GM19397 (cell line): ENCODE data around the gene CPLX1.
"Not testable (repeated sequence)": the region's sequence is repeated elsewhere in the genome, so short reads cannot be mapped to it uniquely, and the experiment has no call there.

Experiments
- ATAC-seq: cut with Tn5 transposase; IDR thresholded peaks from one replicate; pipeline ENCODE4 v1.9.1; 2021; ENCODE audit warnings: mild to moderate bottlenecking, moderate library complexity; ENCODE audit not compliant: unreplicated experiment

CPLX1 gene

DNA sequence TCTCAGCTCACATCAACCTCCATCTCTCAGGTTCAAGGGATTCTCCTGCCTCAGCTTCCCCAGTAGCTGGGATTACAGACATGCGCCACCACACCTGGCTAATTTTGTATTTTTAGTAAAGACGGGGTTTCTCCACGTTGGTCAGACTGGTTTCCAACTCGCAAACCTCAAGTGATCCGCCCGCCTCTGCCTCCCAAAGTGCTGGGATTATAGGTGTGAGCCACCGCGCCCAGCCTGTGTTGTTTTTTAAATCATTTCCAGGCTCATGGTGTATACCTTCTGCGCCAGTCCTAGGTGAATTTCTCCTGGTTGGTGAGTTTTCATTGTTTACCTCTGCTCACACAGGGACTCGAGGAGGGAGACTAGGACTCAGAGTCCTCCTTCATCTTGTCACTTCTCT, 45.7 kb downstream of the CPLX1 start:
- not testable (repeated sequence) for ATAC-seq

DNA sequence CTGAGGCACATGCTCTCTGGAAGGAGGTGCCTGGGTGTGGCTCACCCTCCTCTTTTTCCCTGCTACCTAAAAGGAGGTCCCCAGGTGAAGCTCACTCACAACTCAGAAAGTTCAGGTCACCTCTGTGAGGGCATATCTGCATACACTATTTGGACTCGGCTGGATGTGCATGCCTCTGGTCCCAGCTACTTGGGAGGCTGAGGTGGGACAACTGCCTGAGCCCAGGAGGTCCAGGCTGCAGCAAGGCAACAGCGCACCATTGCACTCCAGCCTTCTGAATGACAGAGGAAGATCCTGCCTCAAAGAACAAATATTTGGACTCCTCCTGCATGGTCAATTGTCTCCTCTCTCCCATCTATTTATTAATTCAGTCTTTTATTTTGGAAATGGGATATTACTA, 46.4 kb downstream of the CPLX1 start:
- ATAC-seq, result no peak

- no peak for ATAC-seq
These were observed 48.2 kb downstream of the CPLX1 start for GRCh38 chr4:777520-778262.

- ATAC-seq, result no peak
These were observed 49.0 kb downstream of the CPLX1 start for GRCh38 chr4:776743-777441.

DNA sequence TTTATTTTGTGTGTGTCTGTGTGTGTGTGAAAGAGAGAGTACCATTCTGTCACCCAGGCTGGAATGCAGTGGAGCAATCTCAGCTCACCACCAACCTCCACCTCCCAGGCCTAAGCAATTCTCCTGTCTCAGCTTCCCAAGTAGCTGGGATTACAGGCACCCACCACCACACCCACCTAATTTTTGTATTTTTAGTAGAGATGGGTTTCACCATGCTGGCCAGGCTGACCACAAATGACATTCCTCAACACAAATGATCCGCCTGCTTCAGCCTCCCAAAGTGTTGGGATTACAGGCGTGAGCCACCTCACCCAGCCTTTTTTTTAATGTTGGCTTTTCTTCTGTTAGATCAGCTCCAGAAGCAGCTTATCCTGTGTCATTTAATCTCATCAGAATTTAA, 50.4 kb downstream of the CPLX1 start:
- not testable (repeated sequence) for ATAC-seq

DNA sequence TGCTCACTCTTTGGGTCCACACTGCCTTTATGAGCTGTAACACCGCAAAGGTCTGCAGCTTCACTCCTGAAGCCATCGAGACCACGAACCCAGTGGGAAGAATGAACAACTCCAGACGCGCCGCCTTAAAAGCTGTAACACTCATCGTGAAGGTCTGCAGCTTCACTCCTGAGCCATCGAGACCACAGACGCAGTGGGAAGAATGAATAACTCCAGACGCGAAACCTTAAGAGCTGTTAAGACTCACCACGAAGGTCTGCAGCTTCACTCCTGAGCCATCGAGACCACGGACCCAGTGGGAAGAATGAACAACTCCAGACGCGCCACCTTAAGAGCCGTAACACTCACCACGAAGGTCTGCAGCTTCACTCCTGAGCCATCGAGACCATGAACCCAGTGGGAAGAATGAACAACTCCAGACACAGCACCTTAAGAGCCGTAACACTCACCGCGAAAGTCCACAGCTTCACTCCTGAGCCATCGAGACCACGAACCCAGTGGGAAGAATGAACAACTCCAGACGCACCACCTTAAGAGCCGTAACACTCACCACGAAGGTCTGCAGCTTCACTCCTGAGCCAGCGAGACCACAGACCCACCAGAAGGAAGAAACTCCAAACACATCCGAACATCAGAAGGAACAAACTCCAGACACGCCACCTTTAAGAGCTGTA, 51.4 kb downstream of the CPLX1 start:
- not testable (repeated sequence) for ATAC-seq

- ATAC-seq, result no peak
These were observed 52.7 kb downstream of the CPLX1 start for GRCh38 chr4:773214-773613.

DNA sequence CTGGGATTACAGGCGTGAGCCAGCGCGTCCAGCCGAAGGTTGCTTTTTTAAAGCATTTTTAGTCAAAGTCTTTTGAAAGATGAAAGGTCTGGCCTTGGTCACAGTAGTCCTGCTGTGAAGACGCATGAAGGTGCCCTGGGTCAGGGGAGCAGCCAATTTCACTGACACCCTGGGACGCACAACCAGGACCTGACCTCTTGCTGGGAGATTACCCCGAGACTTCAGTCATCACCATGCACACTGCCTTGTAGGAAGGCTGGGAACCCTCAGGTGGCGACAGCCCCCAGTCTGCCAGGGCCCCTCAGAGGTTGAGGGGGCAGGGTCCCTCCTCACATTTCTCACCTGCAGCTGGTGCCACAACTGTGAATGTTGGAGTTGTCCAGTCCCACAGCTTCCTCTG, 53.2 kb downstream of the CPLX1 start:
- ATAC-seq, result no peak

- no peak for ATAC-seq
These were observed 53.8 kb downstream of the CPLX1 start for GRCh38 chr4:772118-772517.

GRCh38 chr4:771464-771863, 54.5 kb downstream of the CPLX1 start:
- ATAC-seq, result no peak

GRCh38 chr4:770022-770421, 55.9 kb downstream of the CPLX1 start:
- ATAC-seq, result no peak

- no peak for ATAC-seq
These were observed 56.4 kb downstream of the CPLX1 start for GRCh38 chr4:769511-769910.

- ATAC-seq, result no peak
These were observed 56.9 kb downstream of the CPLX1 start for GRCh38 chr4:768995-769394.

DNA sequence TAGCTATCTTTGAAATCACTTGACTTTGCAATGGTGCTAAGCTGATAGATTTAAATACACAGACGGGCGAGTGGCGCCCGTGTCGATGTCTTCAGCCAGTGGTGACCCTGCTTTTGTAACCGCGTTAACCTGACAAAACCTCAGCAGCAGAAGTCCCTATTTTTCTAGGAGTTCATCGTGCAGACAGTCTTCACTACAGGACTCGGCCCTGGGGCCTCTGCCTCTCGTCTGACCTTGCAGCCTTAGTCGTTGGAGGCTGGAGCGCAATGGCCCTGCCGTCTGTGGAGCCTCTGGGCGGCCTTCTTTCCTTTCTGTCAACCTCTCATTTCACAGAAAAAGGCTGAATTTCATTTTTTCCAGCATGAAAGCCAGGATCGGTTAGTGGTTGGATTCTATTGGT, 57.9 kb downstream of the CPLX1 start:
- no peak for ATAC-seq

DNA sequence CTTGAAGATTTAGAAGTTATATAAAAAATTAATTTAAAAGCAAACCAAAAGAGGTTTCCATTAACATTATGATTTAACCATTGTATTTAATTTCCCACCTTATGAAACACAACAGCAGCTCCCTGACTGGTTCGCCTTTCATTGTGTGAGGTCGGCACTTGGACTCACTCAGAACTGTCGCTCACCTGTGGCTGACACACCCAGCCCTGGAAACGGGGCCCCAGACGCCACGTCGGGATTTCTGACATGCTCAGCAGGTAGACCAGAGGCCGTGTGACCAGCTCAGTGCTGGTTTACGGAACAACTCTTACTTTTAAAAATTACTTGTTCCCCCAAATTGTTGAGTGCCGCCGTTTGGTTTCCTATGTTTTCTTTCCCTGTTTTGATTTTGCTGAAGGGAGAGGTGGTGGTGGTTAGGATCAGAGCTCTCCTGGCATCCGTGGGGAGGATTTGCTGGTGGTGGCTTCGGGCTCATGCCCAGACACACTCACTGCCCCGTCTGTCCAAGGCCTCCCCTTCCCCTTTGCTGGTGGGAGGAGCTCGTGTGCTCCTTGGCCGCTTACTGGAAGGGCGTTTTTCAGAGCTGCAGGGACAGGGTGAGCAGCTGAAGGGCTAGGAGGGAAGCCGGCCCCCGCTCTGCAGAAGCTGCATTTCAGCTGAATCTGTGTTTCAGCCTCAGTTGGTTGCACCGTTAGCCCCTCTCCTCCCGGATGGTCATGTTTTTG, 59.2 kb downstream of the CPLX1 start:
- ATAC-seq, result no peak

GRCh38 chr4:766152-766515, 59.8 kb downstream of the CPLX1 start:
- no peak for ATAC-seq

- ATAC-seq, result no peak
These were observed 61.3 kb downstream of the CPLX1 start for GRCh38 chr4:764405-765169.

GRCh38 chr4:763922-764321, 62.0 kb downstream of the CPLX1 start:
- no peak for ATAC-seq

DNA sequence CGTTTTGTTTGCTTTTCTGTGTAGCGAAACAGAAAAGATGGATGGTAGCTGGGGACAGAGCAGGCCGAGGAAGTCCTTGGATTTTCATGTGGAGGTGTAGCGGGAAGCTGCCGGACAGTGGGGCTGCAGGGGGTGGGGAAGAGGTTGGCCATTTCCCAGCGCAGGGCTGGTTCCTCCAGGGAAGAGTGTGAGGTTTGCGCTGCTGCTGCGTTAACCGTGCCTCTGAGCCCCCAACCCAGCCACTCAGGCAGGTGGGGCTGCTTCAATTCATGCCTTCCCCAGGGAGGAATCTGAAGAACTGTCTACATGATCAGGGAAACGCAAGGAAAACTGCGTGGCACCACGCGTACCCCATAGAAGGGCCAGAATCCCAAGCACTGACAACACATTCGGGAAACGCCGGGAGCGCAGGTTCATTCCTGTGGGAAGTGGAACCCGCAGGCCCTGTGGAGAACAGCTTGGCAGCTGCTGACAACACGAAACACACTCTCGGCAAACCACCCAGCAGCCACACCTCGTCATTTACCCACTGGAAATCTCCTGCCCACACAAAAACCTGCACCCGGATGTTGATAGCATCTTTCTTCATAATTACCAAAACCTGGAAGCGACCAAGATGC, 62.6 kb downstream of the CPLX1 start:
- ATAC-seq, result no peak
